GM12891 (cell line): ENCODE data around the gene CDKL5.

Source experiments
- PAX5 ChIP-seq: IDR thresholded peaks from 2 replicates; pipeline ENCODE4 v1.6.1; 2011; ENCODE audit warnings: low read length, moderate library complexity, mild to moderate bottlenecking; ENCODE audit not compliant: insufficient read depth, severe bottlenecking
- POLR2A ChIP-seq: IDR thresholded peaks from 2 replicates; pipeline ENCODE4 v1.6.1; 2011; ENCODE audit warnings: low read depth, low read length, control low read depth
- POLR2AphosphoS5 ChIP-seq: IDR thresholded peaks from 2 replicates; pipeline ENCODE4 v1.6.1; 2011; ENCODE audit warnings: low read depth, low read length, control low read depth
- POU2F2 ChIP-seq: IDR thresholded peaks from 2 replicates; pipeline ENCODE4 v1.6.1; 2011; ENCODE audit warnings: low read depth, mild to moderate bottlenecking, control low read depth, low read length, moderate library complexity
- TAF1 ChIP-seq: IDR thresholded peaks from 2 replicates; pipeline ENCODE4 v1.6.1; 2011; ENCODE audit warnings: low read depth, low read length, control low read depth

- no peak for TF ChIP-seq POU2F2
- no peak for TF ChIP-seq TAF1
- TF ChIP-seq POLR2AphosphoS5 = no peak
- TF ChIP-seq POLR2A = no peak
- no peak for TF ChIP-seq PAX5
Measured at GRCh38 chrX:18440835-18441234, 15.4 kb downstream of the CDKL5 start.
